Activated CD4-positive, alpha-beta T cell treated with anti-CD3 and anti-CD28 coated beads, Interleukin-2, amount 10 ng/mL, durations not matched to agents 7 days and 5 days (primary cell): Measurements from ENCODE around the gene PPIP5K1. TPM values are rescaled to one million over a fixed set of nuclear protein-coding genes. Genes with fewer than 3 reads are reported as not detected.

Experiments
- CTCF ChIA-PET: fragments of 350-600 bp; sonication (Branson Sonifier 250); formaldehyde crosslinking; loops from one replicate; lab custom pipeline; 2021; ENCODE audit warnings: antibody characterized with exemption; lab: Charles Lee
- POLR2A ChIA-PET: fragments of 350-600 bp; sonication (Branson Sonifier 250); formaldehyde crosslinking; loops from one replicate; lab custom pipeline; 2021; ENCODE audit warnings: antibody characterized with exemption; lab: Charles Lee
- DNase-seq: peaks from one replicate; pipeline ENCODE4 v3.0.0-alpha.2; 2020
- H3K27ac Mint-ChIP-seq: one replicate; pipeline ENCODE4 v1.8.0; 2021; ENCODE audit warnings: mild to moderate bottlenecking, moderate library complexity, mixed read lengths
- H3K27me3 Mint-ChIP-seq: one replicate; pipeline ENCODE4 v1.8.0; 2021; ENCODE audit warnings: mixed read lengths
- H3K36me3 Mint-ChIP-seq: one replicate; pipeline ENCODE4 v1.8.0; 2021; ENCODE audit warnings: low read depth, mixed read lengths
- H3K4me1 Mint-ChIP-seq: one replicate; pipeline ENCODE4 v1.8.0; 2021; ENCODE audit warnings: mixed read lengths
- H3K4me3 Mint-ChIP-seq: one replicate; pipeline ENCODE4 v1.8.0; 2021; ENCODE audit warnings: mild to moderate bottlenecking, moderate library complexity, mixed read lengths
- H3K9me3 Mint-ChIP-seq: one replicate; pipeline ENCODE4 v1.8.0; 2021; ENCODE audit warnings: mixed read lengths
- total RNA-seq, 2 experiments: library from RNA; stranded (reverse); gene quantifications; one replicate each; pipeline ENCODE4 v1.2.3, GENCODE V29; 2021

The PPIP5K1 gene
- total RNA-seq, 2 experiments from 2014 or later: 24.0 to 24.3 TPM

GRCh38 chr15:43492266-43492665, 97.7 kb downstream of the PPIP5K1 start:
- H3K36me3 Mint-ChIP-seq: peaks cover 12% of the 10 kb centered on the region
- H3K4me3 Mint-ChIP-seq: peak overlapping the region; percentile 89
- H3K27ac Mint-ChIP-seq: peak overlapping the region; percentile 89
- H3K9me3 Mint-ChIP-seq: no peaks in the 10 kb centered on the region
- no peak for DNase-seq
- no peaks in the 10 kb centered on the region for H3K27me3 Mint-ChIP-seq
- POLR2A ChIA-PET: no interaction called here
- CTCF ChIA-PET: interaction anchor here (0.6 to 1.5 kb wide), 3 partner anchors 10 to 74 kb away, joined by 3 to 4 read pairs (median 3); no protein-coding TSS in a partner anchor
- peaks cover 32% of the 10 kb centered on the region for H3K4me1 Mint-ChIP-seq

DNA sequence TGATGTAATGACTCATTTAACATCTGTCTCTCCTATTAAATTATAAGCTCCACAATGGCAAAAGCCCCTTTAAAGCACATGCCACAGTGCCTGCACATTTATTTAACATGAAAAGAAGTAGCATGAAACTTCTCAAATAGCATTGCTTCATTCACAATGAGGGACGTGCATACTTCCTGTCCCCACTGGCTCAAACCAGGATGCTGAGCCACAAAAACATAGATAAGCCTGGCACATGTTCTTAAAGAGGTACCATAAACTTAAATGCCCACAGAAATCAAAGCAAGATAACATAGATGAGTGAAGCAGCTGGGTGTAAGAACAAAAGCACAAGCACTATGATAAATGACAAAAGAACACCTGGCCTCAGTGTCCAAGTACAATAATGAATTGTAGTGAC, 100.8 kb downstream of the PPIP5K1 start:
- peaks cover 35% of the 10 kb centered on the region for H3K4me1 Mint-ChIP-seq
- ChIA-PET CTCF (interaction anchor here (0.8 kb wide), 1 partner anchor 73 kb away, joined by 3 read pairs; no protein-coding TSS in a partner anchor), POLR2A (no interaction called here)
- no peaks in the 10 kb centered on the region for H3K27me3 Mint-ChIP-seq
- H3K36me3 Mint-ChIP-seq: peaks cover 15% of the 10 kb centered on the region
- H3K27ac Mint-ChIP-seq: peak overlapping the region; percentile 58
- H3K4me3 Mint-ChIP-seq: no peak overlapping the region
- H3K9me3 Mint-ChIP-seq: no peaks in the 10 kb centered on the region
- peak; percentile 24 for DNase-seq

DNA sequence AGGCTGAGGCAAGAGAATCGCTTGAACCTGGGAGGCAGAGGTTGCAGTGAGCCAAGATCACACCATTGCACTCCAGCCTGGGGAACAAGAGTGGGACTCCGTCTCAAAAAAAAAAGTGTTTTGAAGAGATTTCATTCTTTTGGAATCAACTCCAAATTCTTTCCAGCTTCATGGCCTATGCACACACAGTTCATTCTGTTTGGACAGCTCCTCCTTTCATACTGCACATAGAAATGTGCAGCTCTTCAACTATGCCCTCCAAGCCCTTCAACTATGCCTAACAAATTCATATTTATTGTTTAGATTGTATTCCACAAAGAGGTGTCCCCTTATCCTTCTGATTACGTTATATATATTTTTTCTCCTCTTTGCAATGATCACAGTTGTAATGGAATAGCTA, 101.2 kb downstream of the PPIP5K1 start:
- H3K36me3 Mint-ChIP-seq: peaks cover 16% of the 10 kb centered on the region
- no peak for DNase-seq
- H3K27ac Mint-ChIP-seq: peak overlapping the region; percentile 58
- H3K27me3 Mint-ChIP-seq: no peaks in the 10 kb centered on the region
- no peak overlapping the region for H3K4me3 Mint-ChIP-seq
- ChIA-PET POLR2A (no interaction called here), CTCF (interaction anchor here (0.8 kb wide), 1 partner anchor 73 kb away, joined by 3 read pairs; no protein-coding TSS in a partner anchor)
- peaks cover 35% of the 10 kb centered on the region for H3K4me1 Mint-ChIP-seq
- H3K9me3 Mint-ChIP-seq: no peaks in the 10 kb centered on the region

- H3K9me3 Mint-ChIP-seq: no peaks in the 10 kb centered on the region
- H3K27ac Mint-ChIP-seq: no peak overlapping the region
- ChIA-PET CTCF (no interaction called here), POLR2A (no interaction called here)
- DNase-seq: no peak
- no peak overlapping the region for H3K4me3 Mint-ChIP-seq
- H3K36me3 Mint-ChIP-seq: peaks cover 16% of the 10 kb centered on the region
- peaks cover 29% of the 10 kb centered on the region for H3K4me1 Mint-ChIP-seq
- no peaks in the 10 kb centered on the region for H3K27me3 Mint-ChIP-seq
Measured at GRCh38 chr15:43487271-43487895, 102.6 kb downstream of the PPIP5K1 start.

DNA sequence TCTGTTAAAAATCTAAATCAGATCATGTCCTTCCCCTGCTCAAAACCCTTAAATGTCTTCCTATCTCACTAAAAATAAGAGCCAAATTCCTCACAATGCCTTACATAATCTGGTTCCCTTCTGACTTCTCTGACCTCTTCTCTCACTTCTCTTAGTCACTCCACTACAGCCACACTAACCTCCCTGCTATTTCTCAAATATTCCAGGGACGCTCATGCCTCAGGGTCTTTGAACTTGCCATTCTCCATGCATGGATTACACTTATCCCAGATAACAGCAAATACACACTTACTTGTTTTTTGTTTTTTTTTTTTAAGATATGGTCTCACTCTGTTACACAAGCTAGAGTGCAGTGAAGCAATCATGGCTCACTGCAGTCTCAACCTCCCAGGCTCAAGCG, 105.6 kb downstream of the PPIP5K1 start:
- Mint-ChIP-seq H3K4me1 (peaks cover 19% of the 10 kb centered on the region), H3K9me3 (no peaks in the 10 kb centered on the region), H3K27ac (peak overlapping the region; percentile 5), H3K27me3 (no peaks in the 10 kb centered on the region), H3K4me3 (no peak overlapping the region), H3K36me3 (peaks cover 11% of the 10 kb centered on the region)
- POLR2A ChIA-PET: no interaction called here
- DNase-seq: no peak
- CTCF ChIA-PET: interaction anchor here (0.5 kb wide), 1 partner anchor 12 kb away, joined by 4 read pairs; no protein-coding TSS in a partner anchor

Other genes with a start within 250 kb of the PPIP5K1 start
- 10 to 100 TPM; 25.4 to 28.2 TPM for gene ZSCAN29, start 219.2 kb downstream of the PPIP5K1 start, total RNA-seq
- gene TUBGCP4, start 219.1 kb downstream of the PPIP5K1 start, total RNA-seq: 10 to 100 TPM; 35.0 to 38.1 TPM
- gene TP53BP1, start 97.1 kb downstream of the PPIP5K1 start, total RNA-seq: 10 to 100 TPM; 22.9 to 27.9 TPM
- 1 to 10 TPM; 9.8 to 9.9 TPM for gene MAP1A, start 72.6 kb downstream of the PPIP5K1 start, total RNA-seq
- gene CKMT1B, start 3.8 kb upstream of the PPIP5K1 start, total RNA-seq: not detected
- gene STRC, start 28.6 kb upstream of the PPIP5K1 start, total RNA-seq: under 1 TPM; 0.20 to 0.33 TPM
- gene CATSPER2, start 58.6 kb upstream of the PPIP5K1 start, total RNA-seq: 1 to 10 TPM; 1.4 to 1.5 TPM
- gene CKMT1A, start 103.7 kb upstream of the PPIP5K1 start, total RNA-seq: not detected
- gene PDIA3, start 156.2 kb upstream of the PPIP5K1 start, total RNA-seq: 100 to 1,000 TPM; 304 to 330 TPM
- 1 to 10 TPM; 2.5 to 2.9 TPM for gene ELL3, start 186.8 kb upstream of the PPIP5K1 start, total RNA-seq
- 100 to 1,000 TPM; 956 to 981 TPM for gene SERF2, start 202.1 kb upstream of the PPIP5K1 start, total RNA-seq
- under 1 TPM; 0.37 to 0.50 TPM for gene SERINC4, start 210.0 kb upstream of the PPIP5K1 start, total RNA-seq
- 10 to 100 TPM; 15.0 to 18.1 TPM for gene HYPK, start 210.4 kb upstream of the PPIP5K1 start, total RNA-seq
- 10 to 100 TPM; 38.8 to 42.2 TPM for gene MFAP1, start 234.5 kb upstream of the PPIP5K1 start, total RNA-seq
- gene WDR76, start 236.8 kb upstream of the PPIP5K1 start, total RNA-seq: 10 to 100 TPM; 76.8 to 89.2 TPM